ENCODE results near the gene NAAA.
"Not testable (repeated sequence)": the region's sequence is repeated elsewhere in the genome, so short reads cannot be mapped to it uniquely, and the experiment has no call there.

The NAAA gene

GRCh38 chr4:75940692-75941253 lies at the start of gene NAAA:
NAAA (minus strand) TSS chr4:75941013; CDS start chr4:75940949, 64 bp downstream.
- DNase-seq: peak; percentile 64

DNA sequence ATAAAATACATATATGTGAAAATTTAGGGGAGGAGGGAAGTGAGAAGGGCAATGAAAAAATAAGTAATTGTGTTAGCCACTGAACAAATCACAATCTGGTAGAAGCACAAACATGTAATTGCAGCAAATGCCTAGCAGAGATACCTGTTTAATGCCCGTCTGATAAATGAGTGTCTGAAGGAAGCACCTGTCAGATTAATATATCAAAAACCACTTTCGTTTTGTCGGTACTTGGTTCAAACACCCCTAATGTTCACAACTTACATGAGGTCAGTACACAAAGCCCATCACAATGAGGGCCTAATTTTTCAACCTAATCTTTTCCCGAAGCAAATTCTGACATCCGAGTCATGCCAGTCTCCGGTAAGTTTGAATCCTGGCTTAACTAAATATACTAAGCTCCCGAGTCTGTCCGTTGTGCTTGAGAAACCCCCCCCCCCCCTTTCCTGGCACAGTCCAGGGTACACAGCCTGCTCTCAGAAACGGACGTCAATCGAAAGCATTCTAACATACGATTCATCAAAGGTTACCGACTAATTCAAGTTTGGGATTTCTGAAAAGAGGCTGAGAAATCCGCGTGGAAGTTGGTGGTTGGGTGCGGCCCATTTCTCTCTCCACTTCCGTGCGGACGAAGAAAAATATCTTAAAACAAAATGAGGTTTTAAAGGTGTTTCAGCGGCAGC lies 49.2 kb upstream of the NAAA start:
- no peak for DNase-seq

DNA sequence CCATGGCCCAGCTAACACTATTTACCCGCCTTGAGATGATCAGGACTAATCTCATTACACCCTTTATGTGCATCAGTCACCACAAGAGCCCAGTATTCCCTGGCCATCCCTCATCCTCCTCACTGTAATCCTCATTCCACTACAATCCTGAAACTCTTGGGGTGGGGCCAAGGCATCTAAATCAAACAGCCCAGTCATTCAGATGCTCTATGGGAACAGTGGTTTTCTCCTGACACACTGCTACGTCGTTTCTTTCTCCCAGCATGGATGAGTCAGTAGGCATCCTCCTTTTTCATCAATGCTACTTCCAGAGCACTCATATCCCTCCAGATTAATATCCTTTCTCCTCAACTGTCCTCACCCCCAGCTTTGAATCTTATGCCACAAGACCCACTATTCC lies 44.3 kb upstream of the NAAA start:
- no peak for DNase-seq

GRCh38 chr4:75980576-75980975 lies 39.8 kb upstream of the NAAA start:
- DNase-seq: no peak

GRCh38 chr4:75976177-75976576 lies 35.4 kb upstream of the NAAA start:
- no peak for DNase-seq

- no peak for DNase-seq
These were observed 33.0 kb upstream of the NAAA start for GRCh38 chr4:75973766-75974165.

DNA sequence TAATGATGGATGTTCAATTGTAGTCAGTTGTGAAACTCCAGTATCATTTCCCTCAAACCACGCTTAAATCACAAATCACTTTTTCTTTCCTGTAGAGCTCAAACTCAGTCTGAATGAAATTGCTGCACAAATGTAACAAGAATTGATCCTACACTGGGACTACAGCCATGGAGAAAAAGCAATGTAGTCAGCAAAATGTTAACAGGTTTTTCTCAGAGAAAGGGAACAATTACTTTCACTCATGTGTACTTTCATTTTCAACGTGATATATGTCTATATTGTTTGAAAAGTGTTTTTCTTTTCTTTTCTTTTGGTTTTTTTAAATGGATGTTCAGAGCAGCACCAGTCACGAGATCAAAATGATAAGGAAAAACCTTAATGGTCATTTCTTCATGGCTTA lies 27.3 kb upstream of the NAAA start:
- DNase-seq: no peak

DNA sequence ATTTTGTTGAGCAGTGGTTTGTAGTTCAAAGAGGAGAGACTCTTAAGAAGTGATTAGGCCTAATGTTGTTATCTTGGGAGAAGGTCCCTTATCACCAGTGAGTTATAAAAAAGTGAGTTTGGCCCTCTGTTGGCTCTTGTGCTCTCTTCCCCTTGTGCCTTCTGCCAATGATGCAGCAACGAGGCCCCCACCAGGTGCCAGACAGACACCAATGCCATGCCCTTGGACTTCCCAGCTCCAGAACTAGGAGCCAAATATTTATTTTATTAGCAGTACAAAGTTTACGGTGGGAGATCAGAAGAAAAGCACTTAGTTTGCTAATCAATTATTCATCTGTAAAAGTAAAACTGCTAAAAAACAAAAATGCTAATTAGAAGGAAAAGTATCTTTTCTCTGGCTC lies 22.7 kb upstream of the NAAA start:
- DNase-seq: no peak

DNA sequence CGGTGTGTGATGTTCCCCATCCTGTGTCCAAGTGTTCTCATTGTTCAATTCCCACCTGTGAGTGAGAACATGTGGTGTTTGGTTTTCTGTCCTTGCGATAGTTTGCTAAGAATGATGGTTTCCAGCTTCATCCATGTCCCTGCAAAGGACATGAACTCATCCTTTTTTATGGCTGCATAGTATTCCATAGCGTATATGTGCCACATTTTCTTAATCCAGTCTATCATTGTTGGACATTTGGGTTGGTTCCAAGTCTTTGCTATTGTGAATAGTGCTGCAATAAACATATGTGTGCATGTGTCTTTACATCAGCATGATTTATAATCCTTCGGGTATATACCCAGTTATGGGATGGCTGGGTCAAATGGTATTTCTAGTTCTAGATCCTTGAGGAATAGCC lies 21.3 kb upstream of the NAAA start:
- not testable (repeated sequence) for DNase-seq

DNA sequence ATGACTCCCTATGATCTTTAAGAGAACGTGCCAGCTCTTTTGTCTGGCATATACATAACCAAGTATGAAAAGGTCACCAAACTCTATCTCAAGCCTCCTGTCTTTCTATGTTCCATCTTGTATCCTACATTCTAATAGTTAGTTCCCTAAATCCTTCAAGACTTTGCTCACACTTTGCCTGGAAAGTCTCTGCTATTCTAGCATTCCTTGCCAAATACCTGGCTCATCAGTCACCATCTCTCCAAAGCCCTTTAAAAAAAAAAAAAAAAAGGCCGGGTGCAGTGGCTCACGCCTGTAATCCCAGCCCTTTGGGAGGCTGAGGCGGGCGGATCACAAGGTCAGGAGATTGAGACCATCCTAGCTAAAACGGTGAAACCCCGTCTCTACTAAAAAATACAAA lies 17.7 kb upstream of the NAAA start:
- DNase-seq: not testable (repeated sequence)

DNA sequence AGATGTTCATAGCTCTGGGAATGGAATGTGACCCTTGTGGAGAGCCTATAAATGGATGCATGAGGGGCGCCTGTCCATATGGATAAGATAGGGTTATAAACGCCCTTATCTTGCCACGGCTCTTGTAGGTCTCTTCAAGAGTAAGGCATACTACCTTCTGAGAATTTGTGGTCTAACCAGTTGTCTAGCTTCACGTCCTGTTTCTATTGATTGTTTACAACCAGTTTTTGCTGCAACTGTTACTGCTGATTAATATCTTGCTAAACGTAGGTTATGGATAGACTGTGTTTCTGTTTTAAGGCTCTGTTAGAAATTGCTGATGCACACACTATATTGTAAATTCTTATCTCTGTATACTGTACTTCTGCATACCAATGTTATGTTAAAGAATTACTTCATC lies 14.0 kb upstream of the NAAA start:
- not testable (repeated sequence) for DNase-seq

DNA sequence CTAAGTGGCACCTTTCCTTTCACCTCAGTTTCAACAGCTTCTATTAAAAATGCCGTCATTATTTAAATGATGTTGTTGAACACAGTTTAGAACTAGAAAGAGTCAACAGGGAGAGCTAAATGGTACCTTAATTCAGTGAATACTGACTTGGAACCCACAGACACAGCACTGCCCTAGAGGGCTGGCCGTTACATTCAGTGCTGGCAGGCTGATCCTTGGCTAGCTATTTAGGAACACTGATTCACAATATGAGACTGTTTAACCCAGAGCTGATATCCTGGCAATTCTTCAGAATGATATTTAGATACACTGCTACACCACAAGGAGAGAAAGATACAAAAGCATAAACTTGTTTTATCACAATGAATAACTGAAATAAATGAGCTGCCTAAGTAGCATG lies 12.7 kb upstream of the NAAA start:
- no peak for DNase-seq

DNA sequence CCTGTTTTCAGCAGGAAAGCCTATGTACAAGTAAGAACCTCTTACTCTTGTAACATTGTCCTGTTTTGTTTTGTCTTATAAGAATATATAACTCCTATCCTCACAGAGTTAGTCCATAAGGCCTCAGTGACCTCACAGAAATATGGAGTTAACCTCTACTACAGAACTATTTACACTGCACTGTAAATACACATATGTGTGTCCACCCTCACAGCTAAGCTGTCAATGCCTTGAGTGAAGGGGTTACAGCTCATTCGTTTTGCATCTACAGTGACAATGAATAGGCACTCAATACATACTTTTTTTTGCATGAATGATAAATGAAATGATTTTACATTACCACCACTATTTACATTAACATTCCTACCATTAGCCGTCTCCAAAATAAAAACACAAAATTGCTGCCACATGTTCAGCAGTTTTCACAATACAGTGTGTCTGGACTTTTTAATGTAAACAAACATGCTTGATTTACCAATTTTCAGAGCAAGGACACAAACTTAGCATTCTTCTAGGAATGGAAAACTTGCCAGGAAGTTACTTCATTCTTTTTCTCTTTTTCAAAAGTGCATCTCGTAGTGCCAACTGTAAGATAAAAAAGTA lies 9.5 kb upstream of the NAAA start:
- no peak for DNase-seq

DNA sequence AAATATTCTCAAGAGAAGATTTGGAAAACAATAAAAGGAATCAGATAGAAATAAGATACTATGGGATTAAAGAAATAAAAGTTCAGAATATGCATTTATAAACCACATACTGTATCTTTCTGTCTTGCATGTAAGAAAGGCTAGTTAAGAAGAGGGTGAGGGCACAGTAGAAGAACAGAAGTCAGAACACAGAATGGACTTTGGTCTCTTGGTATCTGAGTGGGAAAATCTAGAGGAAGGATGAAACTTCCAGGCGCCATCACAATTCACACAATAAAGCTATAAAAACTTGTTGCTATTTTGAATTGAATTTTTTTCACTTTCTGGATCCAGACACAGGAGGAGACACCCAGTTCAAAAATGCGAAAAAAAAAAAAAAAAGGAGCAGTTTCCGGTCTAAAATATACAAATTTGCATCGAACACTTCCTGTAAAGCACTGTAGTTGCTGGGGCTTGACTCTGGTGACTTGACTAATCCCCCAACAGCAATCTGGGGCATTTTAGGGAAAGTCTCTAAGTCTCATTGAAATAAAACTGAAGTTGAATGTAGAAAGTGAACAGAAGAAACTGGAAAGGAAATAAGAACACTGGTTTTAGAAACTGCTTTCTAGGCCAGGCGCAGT lies 8.1 kb upstream of the NAAA start:
- DNase-seq: no peak

- DNase-seq: peak; percentile 64
These were observed 722 bp downstream of the NAAA start for GRCh38 chr4:75939890-75940691.

GRCh38 chr4:75935628-75936027 lies 5.2 kb downstream of the NAAA start:
- DNase-seq: no peak

DNA sequence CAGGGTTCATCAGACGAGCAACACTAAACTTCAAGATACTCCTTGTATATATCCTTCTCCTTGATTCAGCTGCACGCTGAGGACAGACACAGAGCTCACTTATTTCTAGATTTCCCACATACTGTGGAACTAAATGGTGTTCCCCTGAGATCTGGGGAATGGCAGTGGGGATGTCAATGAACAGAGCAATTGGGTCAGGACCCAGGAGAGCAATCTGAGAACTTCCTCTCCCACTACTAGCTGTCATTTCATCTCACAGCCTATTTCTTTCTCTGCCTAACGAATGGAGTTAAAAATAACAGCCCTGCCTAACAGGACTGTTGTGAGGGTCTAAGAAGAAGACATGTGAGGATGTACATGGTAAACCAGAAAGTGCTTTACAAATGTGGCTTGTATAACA lies 10.7 kb downstream of the NAAA start:
- DNase-seq: no peak

DNA sequence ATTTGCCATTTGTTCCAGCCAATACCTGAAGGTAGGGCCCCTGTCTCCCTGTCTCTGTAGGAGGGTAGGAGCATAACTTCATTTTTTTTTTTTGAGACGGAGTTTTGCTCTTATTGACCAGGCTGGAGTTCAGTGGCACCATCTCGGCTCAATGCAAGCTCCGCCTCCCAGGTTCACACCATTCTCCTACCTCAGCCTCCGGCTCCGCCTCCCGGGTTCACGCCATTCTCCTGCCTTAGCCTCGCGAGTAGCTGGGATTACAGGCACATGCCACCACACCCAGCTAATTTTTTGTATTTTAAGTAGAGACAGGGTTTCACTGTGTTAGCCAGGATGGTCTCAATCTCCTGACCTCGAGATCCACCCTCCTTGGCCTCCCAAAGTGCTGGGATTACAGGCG lies 15.9 kb downstream of the NAAA start:
- DNase-seq: not testable (repeated sequence)

DNA sequence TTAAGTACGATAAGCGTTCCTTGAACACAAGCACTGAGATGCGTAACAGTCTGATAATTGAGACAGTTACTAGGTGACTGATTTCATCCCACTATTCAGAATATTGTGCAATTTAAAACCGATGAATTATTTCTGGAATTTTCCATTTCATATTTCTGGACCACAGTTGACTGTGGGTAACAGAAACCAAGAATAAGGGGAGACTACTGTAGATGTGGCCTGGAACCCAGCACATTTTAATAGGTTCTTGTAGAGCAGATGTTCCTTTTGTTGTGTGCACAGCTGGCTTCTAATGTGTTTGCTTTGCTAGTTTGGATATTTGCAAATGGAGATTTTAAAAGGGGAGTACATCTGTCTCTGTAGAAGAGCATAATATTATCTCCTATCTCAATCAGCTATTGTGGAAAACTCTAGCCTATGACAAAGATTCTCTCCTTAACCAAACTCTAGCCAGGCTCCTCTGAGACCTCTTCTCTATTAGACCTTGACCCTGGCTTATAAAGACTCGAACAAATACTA lies 16.4 kb downstream of the NAAA start:
- no peak for DNase-seq

DNA sequence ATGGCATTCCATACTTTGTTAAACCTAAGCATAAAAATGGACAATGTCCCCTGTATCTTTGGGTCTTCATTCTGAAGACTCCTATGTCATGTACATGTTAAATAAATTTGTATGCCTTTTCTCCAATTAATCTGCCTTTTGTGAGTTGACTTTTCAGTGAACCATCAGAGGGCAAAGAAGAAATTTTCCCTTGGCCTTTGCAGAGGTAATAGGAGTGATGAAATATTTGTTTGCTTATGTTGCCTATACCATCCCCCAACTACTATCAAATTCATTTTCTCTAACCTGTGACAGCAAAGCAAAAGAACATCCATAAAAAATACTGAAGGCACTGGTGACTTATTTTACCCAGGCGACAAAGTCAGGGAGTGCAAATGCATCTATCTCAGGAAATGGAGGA lies 18.2 kb downstream of the NAAA start:
- no peak for DNase-seq

DNA sequence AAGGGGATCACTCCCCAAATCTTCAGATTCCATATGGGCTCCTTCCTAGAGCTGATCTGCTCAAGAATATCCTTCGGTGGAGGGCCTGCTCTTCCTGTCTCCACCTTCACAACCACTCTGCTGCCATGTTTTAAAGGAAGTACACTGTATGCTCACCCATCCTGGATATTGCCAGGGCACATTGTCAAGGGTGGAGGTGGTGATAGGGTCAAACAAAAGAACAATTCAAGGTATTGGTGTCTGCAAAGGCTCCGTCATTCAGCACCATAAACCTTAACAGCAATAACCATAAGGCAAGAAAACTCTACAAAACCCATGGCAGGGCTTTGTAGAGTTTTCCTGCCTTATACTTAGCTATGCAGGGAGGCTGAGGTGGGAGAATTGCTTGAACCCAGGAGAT lies 18.9 kb downstream of the NAAA start:
- DNase-seq: no peak

DNA sequence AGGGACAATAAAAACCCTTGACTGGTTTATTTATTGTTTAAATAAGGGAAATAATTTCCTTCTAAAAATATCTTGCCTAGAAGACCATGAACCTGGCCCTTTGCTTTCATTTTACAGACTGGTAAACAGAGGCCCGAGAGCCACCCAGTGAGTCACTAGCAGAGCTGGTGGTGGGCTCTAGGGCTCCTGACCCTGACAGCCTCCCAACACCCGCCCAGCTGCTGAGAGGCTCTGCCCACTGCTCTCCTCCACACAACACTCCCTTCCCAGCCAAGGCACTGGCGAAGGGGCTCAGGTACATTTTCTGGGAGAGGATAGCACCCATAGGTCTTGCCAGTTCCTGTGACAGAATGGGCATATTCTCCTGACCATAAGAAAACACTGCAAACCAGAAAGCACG lies 20.5 kb downstream of the NAAA start:
- DNase-seq: no peak

- no peak for DNase-seq
These were observed 20.9 kb downstream of the NAAA start for GRCh38 chr4:75919920-75920319.

Measured in cortex of kidney (tissue), 1 donor.